ENCODE data around the gene PDK2. TPM values are rescaled to one million over a fixed set of nuclear protein-coding genes. Genes with fewer than 3 reads are reported as not detected.

The PDK2 gene
- total RNA-seq, 1 experiment from 2014 or later = 20.4 TPM

DNA sequence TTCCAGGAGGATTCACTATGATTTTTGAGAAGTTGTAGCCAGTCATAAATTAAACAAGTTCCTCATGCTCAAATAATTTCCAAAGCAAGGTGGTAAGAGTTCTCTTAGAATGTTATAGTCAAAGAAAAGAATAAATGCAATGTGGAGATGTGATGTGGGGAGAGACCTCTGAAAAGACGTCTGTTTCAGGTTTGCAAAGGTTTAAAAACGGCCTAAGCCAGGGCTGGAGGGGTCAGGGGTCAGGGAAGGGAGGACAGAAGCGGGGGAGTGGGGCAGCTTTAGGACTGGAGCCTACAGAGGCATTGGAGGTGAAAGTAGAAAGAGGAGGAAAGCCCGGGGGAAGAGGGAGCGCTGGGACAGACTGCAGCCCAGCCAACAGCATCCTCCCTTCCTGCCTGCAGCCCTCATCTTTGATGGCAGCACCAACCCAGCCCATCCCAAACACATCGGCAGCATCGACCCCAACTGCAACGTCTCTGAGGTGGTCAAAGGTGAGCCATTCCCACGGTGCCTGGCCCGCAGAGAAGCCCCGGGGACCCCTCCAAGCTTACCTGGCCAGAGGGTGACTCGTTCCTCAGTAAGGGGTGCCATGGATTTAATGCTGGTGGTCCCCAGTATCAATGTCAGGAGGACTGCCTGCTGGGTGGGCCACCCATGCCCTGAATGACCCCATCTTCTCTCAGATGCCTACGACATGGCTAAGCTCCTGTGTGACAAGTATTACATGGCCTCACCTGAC is 11.4 kb downstream of the PDK2 start:
- ChIA-PET CTCF (no interaction called here), POLR2A (ENCODE audit: low non-redundant PET) (no interaction called here)
- Histone ChIP-seq H3K27me3 (replicated peaks; ENCODE audit: insufficient read depth, low read depth, low read length, poor library complexity) (no peaks in the 10 kb centered on the region), H3K9me3 (ENCODE audit: low read depth, low read length, poor library complexity, severe bottlenecking) (no peaks in the 10 kb centered on the region), H3K4me3 (ENCODE audit: low read depth, low read length, poor library complexity, severe bottlenecking) (no peak overlapping the region), H3K27ac (ENCODE audit: low read depth, low read length, poor library complexity, severe bottlenecking) (no peak overlapping the region), H3K36me3 (ENCODE audit: insufficient read depth, low read length, poor library complexity, severe bottlenecking) (no peaks in the 10 kb centered on the region), H3K4me1 (ENCODE audit: insufficient read depth, low read length, poor library complexity, severe bottlenecking) (no peaks in the 10 kb centered on the region)
- no peak for DNase-seq (ENCODE audit: low spot score)
- intact Hi-C loops (cut with micrococcal nuclease; ENCODE audit: unreplicated experiment) = no loop called here
- BruUV-seq (replicated peaks) = no TSS peak
- no peak for TF ChIP-seq EZH2 (IDR thresholded peaks at IDR 0.05; ENCODE audit: borderline replicate concordance, low read depth, low read length, poor library complexity, severe bottlenecking)
- TF ChIP-seq, protein P1, sequence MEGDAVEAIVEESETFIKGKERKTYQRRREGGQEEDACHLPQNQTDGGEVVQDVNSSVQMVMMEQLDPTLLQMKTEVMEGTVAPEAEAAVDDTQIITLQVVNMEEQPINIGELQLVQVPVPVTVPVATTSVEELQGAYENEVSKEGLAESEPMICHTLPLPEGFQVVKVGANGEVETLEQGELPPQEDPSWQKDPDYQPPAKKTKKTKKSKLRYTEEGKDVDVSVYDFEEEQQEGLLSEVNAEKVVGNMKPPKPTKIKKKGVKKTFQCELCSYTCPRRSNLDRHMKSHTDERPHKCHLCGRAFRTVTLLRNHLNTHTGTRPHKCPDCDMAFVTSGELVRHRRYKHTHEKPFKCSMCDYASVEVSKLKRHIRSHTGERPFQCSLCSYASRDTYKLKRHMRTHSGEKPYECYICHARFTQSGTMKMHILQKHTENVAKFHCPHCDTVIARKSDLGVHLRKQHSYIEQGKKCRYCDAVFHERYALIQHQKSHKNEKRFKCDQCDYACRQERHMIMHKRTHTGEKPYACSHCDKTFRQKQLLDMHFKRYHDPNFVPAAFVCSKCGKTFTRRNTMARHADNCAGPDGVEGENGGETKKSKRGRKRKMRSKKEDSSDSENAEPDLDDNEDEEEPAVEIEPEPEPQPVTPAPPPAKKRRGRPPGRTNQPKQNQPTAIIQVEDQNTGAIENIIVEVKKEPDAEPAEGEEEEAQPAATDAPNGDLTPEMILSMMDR (conservative IDR thresholded peaks at IDR 0.05; ENCODE audit: low read depth, low read length) = no peak

DNA sequence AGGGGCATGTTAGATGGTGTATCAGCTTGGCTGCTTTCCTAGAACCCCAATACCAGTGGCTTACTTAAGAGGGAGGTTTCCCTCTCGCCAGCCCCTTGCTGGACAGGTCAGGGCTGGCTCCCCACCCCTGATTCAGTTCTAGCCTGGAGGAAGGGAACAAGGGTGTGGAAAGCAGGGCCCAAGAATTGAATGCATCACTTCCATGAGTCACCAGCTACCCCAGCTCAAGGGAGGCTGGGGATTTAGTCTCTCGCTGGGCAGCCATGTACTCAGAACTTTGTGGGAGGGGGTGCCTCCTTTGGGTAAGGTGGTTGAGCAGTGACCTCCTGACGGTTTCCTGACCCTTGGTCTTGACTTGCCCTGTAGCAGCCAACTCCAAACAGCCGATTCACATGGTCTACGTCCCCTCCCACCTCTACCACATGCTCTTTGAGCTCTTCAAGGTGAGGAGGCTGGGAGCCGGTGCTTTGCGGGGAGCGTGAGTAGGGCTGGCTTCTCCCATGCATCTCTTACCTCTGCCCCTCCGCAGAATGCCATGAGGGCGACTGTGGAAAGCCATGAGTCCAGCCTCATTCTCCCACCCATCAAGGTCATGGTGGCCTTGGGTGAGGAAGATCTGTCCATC is 12.8 kb downstream of the PDK2 start:
- Histone ChIP-seq H3K36me3 (ENCODE audit: insufficient read depth, low read length, poor library complexity, severe bottlenecking) (no peaks in the 10 kb centered on the region), H3K9me3 (ENCODE audit: low read depth, low read length, poor library complexity, severe bottlenecking) (no peaks in the 10 kb centered on the region), H3K4me3 (ENCODE audit: low read depth, low read length, poor library complexity, severe bottlenecking) (no peak overlapping the region), H3K27me3 (replicated peaks; ENCODE audit: insufficient read depth, low read depth, low read length, poor library complexity) (no peaks in the 10 kb centered on the region), H3K4me1 (ENCODE audit: insufficient read depth, low read length, poor library complexity, severe bottlenecking) (no peaks in the 10 kb centered on the region), H3K27ac (ENCODE audit: low read depth, low read length, poor library complexity, severe bottlenecking) (no peak overlapping the region)
- TF ChIP-seq, protein P1 (conservative IDR thresholded peaks at IDR 0.05; ENCODE audit: low read depth, low read length) = no peak
- no peak for TF ChIP-seq EZH2 (IDR thresholded peaks at IDR 0.05; ENCODE audit: borderline replicate concordance, low read depth, low read length, poor library complexity, severe bottlenecking)
- DNase-seq (ENCODE audit: low spot score) = no peak
- ChIA-PET POLR2A (ENCODE audit: low non-redundant PET) (interaction anchor here (0.6 kb wide), 1 partner anchor 24 kb away, joined by 5 read pairs; no protein-coding TSS in a partner anchor), CTCF (interaction anchor here (0.6 to 1.5 kb wide), 2 partner anchors 13 to 51 kb away, joined by 3 to 5 read pairs; no protein-coding TSS in a partner anchor)
- intact Hi-C loops (cut with micrococcal nuclease; ENCODE audit: unreplicated experiment) = no loop called here
- no TSS peak for BruUV-seq (replicated peaks)

DNA sequence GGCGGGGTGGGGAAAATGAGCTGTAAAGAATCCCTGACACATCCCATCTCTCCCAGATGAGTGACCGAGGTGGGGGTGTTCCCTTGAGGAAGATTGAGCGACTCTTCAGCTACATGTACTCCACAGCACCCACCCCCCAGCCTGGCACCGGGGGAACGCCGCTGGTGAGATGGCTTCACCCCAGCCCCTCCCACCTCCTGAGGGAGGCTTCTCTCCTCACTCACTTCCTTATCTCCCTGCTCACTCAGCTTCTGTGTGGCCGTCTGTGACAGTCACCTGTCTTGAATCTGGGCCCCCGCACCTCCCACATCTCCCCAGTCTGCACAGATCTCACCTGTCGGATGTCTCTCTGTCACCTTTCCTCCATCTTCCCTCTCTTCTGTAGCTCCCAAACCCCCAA is 13.4 kb downstream of the PDK2 start:
- BruUV-seq (replicated peaks) = no TSS peak
- POLR2A ChIA-PET (ENCODE audit: low non-redundant PET) = interaction anchor here (0.6 kb wide), 1 partner anchor 24 kb away, joined by 5 read pairs; no protein-coding TSS in a partner anchor
- TF ChIP-seq EZH2 (IDR thresholded peaks at IDR 0.05; ENCODE audit: borderline replicate concordance, low read depth, low read length, poor library complexity, severe bottlenecking) = no peak
- Histone ChIP-seq H3K4me3 (ENCODE audit: low read depth, low read length, poor library complexity, severe bottlenecking) (no peak overlapping the region), H3K9me3 (ENCODE audit: low read depth, low read length, poor library complexity, severe bottlenecking) (no peaks in the 10 kb centered on the region), H3K4me1 (ENCODE audit: insufficient read depth, low read length, poor library complexity, severe bottlenecking) (no peaks in the 10 kb centered on the region), H3K36me3 (ENCODE audit: insufficient read depth, low read length, poor library complexity, severe bottlenecking) (peaks cover under 1% of the 10 kb centered on the region), H3K27me3 (replicated peaks; ENCODE audit: insufficient read depth, low read depth, low read length, poor library complexity) (no peaks in the 10 kb centered on the region), H3K27ac (ENCODE audit: low read depth, low read length, poor library complexity, severe bottlenecking) (no peak overlapping the region)
- CTCF ChIA-PET = interaction anchor here (1.5 kb wide), 1 partner anchor 14 kb away, joined by 5 read pairs; no protein-coding TSS in a partner anchor
- DNase-seq (ENCODE audit: low spot score) = no peak
- intact Hi-C loops (cut with micrococcal nuclease; ENCODE audit: unreplicated experiment) = no loop called here

Data from A673 (cell line).